HG02885 (cell line): ENCODE data around the gene SF3B2.
A peak's percentile ranks its signal among the peaks of the same experiment; 100 is the strongest.
"Not testable (repeated sequence)": the region's sequence is repeated elsewhere in the genome, so short reads cannot be mapped to it uniquely, and the experiment has no call there.

Experiments used
- ATAC-seq: cut with Tn5 transposase; IDR thresholded peaks from one replicate; pipeline ENCODE4 v1.9.1; 2021; ENCODE audit warnings: mild to moderate bottlenecking; ENCODE audit not compliant: unreplicated experiment, poor library complexity

Gene SF3B2

DNA sequence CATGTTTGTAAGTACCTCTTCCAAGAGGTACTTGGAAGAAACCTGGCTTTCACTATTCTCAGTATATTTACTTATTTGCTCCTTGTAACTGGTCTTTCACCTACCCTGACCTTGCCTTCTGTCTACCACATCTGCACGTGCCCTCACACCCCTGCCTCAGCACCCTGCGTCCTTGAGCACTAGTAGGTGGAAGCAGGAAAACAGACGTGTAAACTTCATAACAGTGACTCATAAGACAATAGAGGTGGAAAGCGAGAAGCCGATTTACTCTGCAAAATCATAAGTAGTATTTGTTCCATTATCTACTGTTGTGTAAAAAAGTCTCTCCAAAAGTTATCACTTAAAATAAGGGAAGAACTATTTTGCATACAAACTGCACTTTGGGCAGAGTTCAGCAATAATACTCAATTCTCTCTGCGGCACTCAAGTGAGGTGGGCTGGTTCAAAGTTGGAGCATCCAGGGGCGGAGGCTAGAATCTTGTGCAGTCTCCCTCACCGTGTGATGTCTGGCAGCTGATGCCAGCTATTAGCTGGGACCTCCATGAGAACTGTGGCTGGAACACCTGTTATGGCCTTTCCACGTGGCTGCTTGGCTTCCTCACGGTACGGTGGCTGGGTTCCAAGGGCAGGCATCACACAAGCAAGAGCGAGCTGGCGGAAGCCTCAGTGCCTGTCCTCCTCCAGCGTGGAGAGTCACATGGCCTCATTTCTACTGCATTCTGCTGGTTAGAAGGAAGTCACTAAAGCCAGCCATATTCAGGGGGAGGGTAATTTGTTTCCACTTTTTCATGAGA lies 48.3 kb downstream of the SF3B2 start:
- ATAC-seq: no peak

GRCh38 chr11:66101066-66101464 lies 48.9 kb downstream of the SF3B2 start:
- no peak for ATAC-seq

- no peak for ATAC-seq
Observed at GRCh38 chr11:66104057-66104638, 52.0 kb downstream of the SF3B2 start.

GRCh38 chr11:66106786-66107599 lies 54.8 kb downstream of the SF3B2 start:
- no peak for ATAC-seq

- no peak for ATAC-seq
Observed at GRCh38 chr11:66107600-66108510, 55.7 kb downstream of the SF3B2 start.

GRCh38 chr11:66109294-66109693 lies 57.1 kb downstream of the SF3B2 start:
- ATAC-seq: no peak

- no peak for ATAC-seq
Observed at GRCh38 chr11:66111158-66111557, 59.0 kb downstream of the SF3B2 start.

GRCh38 chr11:66112041-66112491 lies 59.9 kb downstream of the SF3B2 start:
- no peak for ATAC-seq

GRCh38 chr11:66112601-66113499 lies 60.7 kb downstream of the SF3B2 start:
- ATAC-seq: no peak

DNA sequence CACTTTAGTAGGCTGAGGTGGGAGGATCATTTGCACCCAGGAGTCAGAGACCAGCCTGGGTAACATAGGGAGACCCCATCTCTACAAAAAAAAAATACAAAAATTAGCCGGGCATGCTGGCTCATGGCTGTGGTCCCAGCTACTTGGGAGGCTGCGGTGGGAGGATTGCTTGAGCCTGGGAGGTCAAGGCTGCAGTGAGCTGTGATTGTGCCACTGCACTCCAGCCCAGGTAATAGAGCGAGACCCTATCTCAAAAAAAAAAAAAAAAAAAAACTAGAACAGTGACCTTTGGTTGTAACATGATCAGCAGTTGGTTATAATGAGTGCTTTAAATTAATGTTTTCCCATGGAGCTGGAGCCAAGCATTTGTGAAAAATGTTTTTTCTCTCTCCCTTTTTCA lies 62.8 kb downstream of the SF3B2 start:
- ATAC-seq: not testable (repeated sequence)

GRCh38 chr11:66115638-66116301 lies 63.6 kb downstream of the SF3B2 start:
- ATAC-seq: peak; percentile 45

GRCh38 chr11:66116576-66117361 lies 64.6 kb downstream of the SF3B2 start:
- no peak for ATAC-seq

DNA sequence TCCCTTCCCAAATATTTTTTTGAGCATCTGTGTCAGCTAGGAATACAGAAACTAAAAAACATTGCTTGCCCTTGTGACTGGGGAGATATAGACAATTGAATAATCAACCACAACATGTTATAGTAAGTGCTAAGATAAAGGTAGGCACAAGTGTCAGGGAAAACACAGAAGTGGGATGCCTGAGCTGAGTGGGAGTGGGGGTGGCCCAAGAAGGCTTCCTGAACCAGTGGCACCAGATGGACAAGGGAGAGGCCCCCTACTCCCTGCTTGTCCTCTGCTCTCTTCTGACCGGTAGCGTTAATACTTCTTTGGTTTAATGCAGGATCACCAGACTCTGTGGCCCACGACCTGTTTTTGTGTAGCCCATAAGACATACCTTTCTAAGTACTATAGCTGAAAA lies 66.7 kb downstream of the SF3B2 start:
- ATAC-seq: no peak
